Ishikawa (cell line): ENCODE results near the gene INPP5J.

ENCODE experiments used
- EGR1 ChIP-seq: IDR thresholded peaks from 2 replicates; pipeline ENCODE4 v1.6.1; 2012
- EP300 ChIP-seq: IDR thresholded peaks from 2 replicates; pipeline ENCODE4 v1.6.1; 2012; ENCODE audit warnings: borderline replicate concordance
- MAX ChIP-seq: IDR thresholded peaks from 2 replicates; pipeline ENCODE4 v1.6.1; 2012
- REST ChIP-seq: IDR thresholded peaks from 2 replicates; pipeline ENCODE4 v1.6.1; 2012; ENCODE audit warnings: low read depth, mild to moderate bottlenecking
- TAF1 ChIP-seq: IDR thresholded peaks from 2 replicates; pipeline ENCODE4 v1.6.1; 2012; ENCODE audit warnings: low read depth, mild to moderate bottlenecking
- TCF12 ChIP-seq: IDR thresholded peaks from 2 replicates; pipeline ENCODE4 v1.6.1; 2012; ENCODE audit warnings: low read depth
- USF1 ChIP-seq: IDR thresholded peaks from 2 replicates; pipeline ENCODE4 v1.6.1; 2012
- YY1 ChIP-seq: IDR thresholded peaks from 2 replicates; pipeline ENCODE4 v1.6.1; 2012; ENCODE audit warnings: low read depth

- no peak for TF ChIP-seq EP300
- TF ChIP-seq REST: no peak
- no peak for TF ChIP-seq TCF12
- no peak for TF ChIP-seq MAX
- no peak for TF ChIP-seq TAF1
- TF ChIP-seq YY1: no peak
- TF ChIP-seq EGR1: no peak
- no peak for TF ChIP-seq USF1
Observed at GRCh38 chr22:31080164-31080847, 42.5 kb upstream of the INPP5J start.
